MM.1S (cell line): ENCODE data around the gene TMEM125.
A peak's percentile ranks its signal among the peaks of the same experiment; 100 is the strongest.

ENCODE experiments used
- DNase-seq: peaks from one replicate; pipeline ENCODE4 v3.0.0-alpha.2; 2015
- H2AFZ ChIP-seq: fragments of 300-600 bp; sonication (generic); 2 replicates; pipeline ENCODE4 v1.6.0; 2016; ENCODE audit warnings: antibody characterized with exemption, low read length
- H3F3A ChIP-seq: fragments of 300-600 bp; sonication (generic); 2 replicates; pipeline ENCODE4 v1.6.1; 2016; ENCODE audit warnings: mild to moderate bottlenecking, antibody characterized with exemption, low read length, moderate library complexity, mixed read lengths; ENCODE audit not compliant: insufficient read depth
- H3K27ac ChIP-seq: fragments of 300-600 bp; sonication (generic); 2 replicates; pipeline ENCODE4 v1.5.1; 2016; ENCODE audit warnings: mild to moderate bottlenecking, low read length
- H3K27me3 ChIP-seq: fragments of 300-600 bp; sonication (generic); replicated peaks from 2 replicates; pipeline ENCODE4 v1.6.0; 2016; ENCODE audit warnings: low read length; ENCODE audit not compliant: insufficient read depth
- H3K36me3 ChIP-seq: fragments of 300-600 bp; sonication (generic); replicated peaks from 2 replicates; pipeline ENCODE4 v1.6.1; 2016; ENCODE audit warnings: mild to moderate bottlenecking, low read length, mixed read lengths; ENCODE audit not compliant: insufficient read depth
- H3K4me1 ChIP-seq: fragments of 300-600 bp; sonication (generic); 2 replicates; pipeline ENCODE4 v1.6.1; 2016; ENCODE audit warnings: low read length, mixed read lengths
- H3K4me2 ChIP-seq: fragments of 300-600 bp; sonication (generic); 2 replicates; pipeline ENCODE4 v1.6.0; 2016; ENCODE audit warnings: low read depth, low read length
- H3K4me3 ChIP-seq: fragments of 300-600 bp; sonication (generic); 2 replicates; pipeline ENCODE4 v1.5.1; 2016; ENCODE audit warnings: low read length, mixed read lengths
- H3K79me2 ChIP-seq: fragments of 300-600 bp; sonication (generic); 2 replicates; pipeline ENCODE4 v1.6.1; 2016; ENCODE audit warnings: mixed run types, low read length, mixed read lengths
- H3K9ac ChIP-seq: fragments of 300-600 bp; sonication (generic); 2 replicates; pipeline ENCODE4 v1.6.1; 2016; ENCODE audit warnings: low read length, mixed read lengths
- H3K9me2 ChIP-seq: fragments of 300-600 bp; sonication (generic); replicated peaks from 2 replicates; pipeline ENCODE4 v1.6.1; 2016; ENCODE audit warnings: mild to moderate bottlenecking, low read length, mixed read lengths; ENCODE audit not compliant: insufficient read depth
- H3K9me3 ChIP-seq: fragments of 300-600 bp; sonication (generic); replicated peaks from 2 replicates; pipeline ENCODE4 v1.6.1; 2016; ENCODE audit warnings: mild to moderate bottlenecking, low read length, mixed read lengths; ENCODE audit not compliant: insufficient read depth
- H4K20me1 ChIP-seq: fragments of 300-600 bp; sonication (generic); 2 replicates; pipeline ENCODE4 v1.6.1; 2016; ENCODE audit warnings: mild to moderate bottlenecking, low read length, moderate library complexity, mixed read lengths; ENCODE audit not compliant: insufficient read depth
- CTCF ChIP-seq: fragments of 300-600 bp; sonication (generic); IDR thresholded peaks from 2 replicates; pipeline ENCODE4 v1.5.1; 2016; ENCODE audit warnings: antibody characterized with exemption, low read length, mixed read lengths
- EZH2 ChIP-seq: fragments of 300-600 bp; sonication (generic); optimal IDR thresholded peaks from 2 replicates; pipeline ENCODE3; 2017; ENCODE audit warnings: low read depth, mild to moderate bottlenecking, antibody characterized with exemption, low read length, mixed read lengths
- EZH2phosphoT487 ChIP-seq: fragments of 300-600 bp; sonication (generic); IDR thresholded peaks from 2 replicates; pipeline ENCODE4 v1.6.1; 2018; ENCODE audit warnings: antibody characterized with exemption, low read length

Gene TMEM125

GRCh38 chr1:43237121-43237520, 32.7 kb upstream of the TMEM125 start:
- no peak overlapping the region for H3K9ac ChIP-seq
- no peaks in the 10 kb centered on the region for H3K27me3 ChIP-seq
- H3K79me2 ChIP-seq, result no peaks in the 10 kb centered on the region
- no peaks in the 10 kb centered on the region for H3K9me2 ChIP-seq
- no peak overlapping the region for H3K4me2 ChIP-seq
- H3K9me3 ChIP-seq, result no peaks in the 10 kb centered on the region
- H2AFZ ChIP-seq, result no peak overlapping the region
- H3F3A ChIP-seq, result peaks cover 7% of the 10 kb centered on the region; the same call in 1 of the 2 replicates
- H3K36me3 ChIP-seq, result no peaks in the 10 kb centered on the region
- peaks cover 12% of the 10 kb centered on the region for H3K4me1 ChIP-seq
- no peaks in the 10 kb centered on the region for H4K20me1 ChIP-seq
- no peak for DNase-seq
- H3K4me3 ChIP-seq, result no peak overlapping the region
- H3K27ac ChIP-seq, result no peak overlapping the region
- no peak for TF ChIP-seq EZH2
- TF ChIP-seq CTCF, result no peak
- TF ChIP-seq EZH2phosphoT487, result no peak

- Histone ChIP-seq H3K79me2 (no peaks in the 10 kb centered on the region), H4K20me1 (no peaks in the 10 kb centered on the region), H3K4me3 (no peak overlapping the region), H3K27ac (no peak overlapping the region), H2AFZ (no peak overlapping the region), H3K9me3 (no peaks in the 10 kb centered on the region), H3K4me1 (peaks cover 12% of the 10 kb centered on the region), H3K27me3 (no peaks in the 10 kb centered on the region), H3K9me2 (no peaks in the 10 kb centered on the region), H3K9ac (no peak overlapping the region), H3K36me3 (no peaks in the 10 kb centered on the region), H3F3A (peaks cover 7% of the 10 kb centered on the region; the same call in 1 of the 2 replicates), H3K4me2 (no peak overlapping the region)
- DNase-seq, result peak; percentile 19
- no peak for TF ChIP-seq EZH2
- peak; percentile 40 for TF ChIP-seq CTCF
- TF ChIP-seq EZH2phosphoT487, result no peak
Measured at GRCh38 chr1:43238085-43238484, 31.7 kb upstream of the TMEM125 start.

GRCh38 chr1:43238991-43239469, 30.8 kb upstream of the TMEM125 start:
- Histone ChIP-seq H3K79me2 (no peaks in the 10 kb centered on the region), H3K36me3 (no peaks in the 10 kb centered on the region), H3K27ac (peak overlapping the region; percentile 46; the same call in 1 of the 2 replicates), H3K9ac (no peak overlapping the region), H3K4me2 (peak overlapping the region; percentile 58; the same call in 1 of the 2 replicates), H3K9me2 (no peaks in the 10 kb centered on the region), H3K9me3 (no peaks in the 10 kb centered on the region), H3K4me1 (peaks cover 12% of the 10 kb centered on the region), H2AFZ (peak overlapping the region; percentile 50), H3K4me3 (no peak overlapping the region), H3F3A (peaks cover 7% of the 10 kb centered on the region; the same call in 1 of the 2 replicates), H4K20me1 (no peaks in the 10 kb centered on the region), H3K27me3 (no peaks in the 10 kb centered on the region)
- DNase-seq, result no peak
- TF ChIP-seq EZH2 (no peak), EZH2phosphoT487 (no peak), CTCF (no peak)
